COLO829 (cell line): ENCODE measurements around the gene PXN.
"Not testable (repeated sequence)": the region's sequence is repeated elsewhere in the genome, so short reads cannot be mapped to it uniquely, and the experiment has no call there.

Experiments
- DNase-seq: peaks from one replicate; pipeline ENCODE4 v3.0.0; 2012; ENCODE audit warnings: low spot score

The PXN gene

GRCh38 chr12:120209851-120210250 is 55.7 kb downstream of the PXN start:
- DNase-seq: no peak

- DNase-seq: no peak
Measured at GRCh38 chr12:120207227-120207626, 58.3 kb downstream of the PXN start.

GRCh38 chr12:120206781-120207180 is 58.7 kb downstream of the PXN start:
- not testable (repeated sequence) for DNase-seq

- DNase-seq: no peak
Measured at GRCh38 chr12:120206228-120206627, 59.3 kb downstream of the PXN start.

GRCh38 chr12:120204171-120204570 is 61.4 kb downstream of the PXN start:
- DNase-seq: no peak

- no peak for DNase-seq
Measured at GRCh38 chr12:120200364-120200800, 65.1 kb downstream of the PXN start.

GRCh38 chr12:120199595-120200306 is 65.8 kb downstream of the PXN start:
- no peak for DNase-seq

- no peak for DNase-seq
Measured at GRCh38 chr12:120199025-120199424, 66.5 kb downstream of the PXN start.

GRCh38 chr12:120197542-120197887 is 68.0 kb downstream of the PXN start:
- DNase-seq: no peak

- DNase-seq: not testable (repeated sequence)
Measured at GRCh38 chr12:120196817-120197541, 68.6 kb downstream of the PXN start.

- DNase-seq: no peak
Measured at GRCh38 chr12:120196363-120196762, 69.2 kb downstream of the PXN start.

GRCh38 chr12:120194534-120195395 is 70.8 kb downstream of the PXN start, which contains the start of gene GCN1:
Gene GCN1, minus strand, starts transcription at chr12:120194715. Its CDS starts 18 bp downstream, at chr12:120194697.
- peak; percentile 63 for DNase-seq

- no peak for DNase-seq
Measured at GRCh38 chr12:120194226-120194533, 71.3 kb downstream of the PXN start.

- DNase-seq: not testable (repeated sequence)
Measured at GRCh38 chr12:120193286-120193685, 72.2 kb downstream of the PXN start.

- no peak for DNase-seq
Measured at GRCh38 chr12:120190985-120191480, 74.5 kb downstream of the PXN start.

- DNase-seq: no peak
Measured at GRCh38 chr12:120190386-120190785, 75.1 kb downstream of the PXN start.

- DNase-seq: no peak
Measured at GRCh38 chr12:120186654-120187053, 78.9 kb downstream of the PXN start.

GRCh38 chr12:120183211-120183631 is 82.3 kb downstream of the PXN start:
- DNase-seq: no peak

GRCh38 chr12:120181991-120182631 is 83.4 kb downstream of the PXN start:
- no peak for DNase-seq

- no peak for DNase-seq
Measured at GRCh38 chr12:120180975-120181374, 84.6 kb downstream of the PXN start.

GRCh38 chr12:120175537-120175936 is 90.0 kb downstream of the PXN start:
- DNase-seq: no peak

- no peak for DNase-seq
Measured at GRCh38 chr12:120175062-120175461, 90.5 kb downstream of the PXN start.
